AG04449 (cell line): ENCODE results near the gene FAM124A.

ENCODE experiments used
- CTCF ChIA-PET: fragments of 350-600 bp; formaldehyde crosslinking; extraction: SDS; loops from one replicate; lab custom pipeline; 2021; ENCODE audit warnings: antibody characterized with exemption; lab: Yijun Ruan, JAX
- POLR2A ChIA-PET: fragments of 400-600, 350-600 bp; formaldehyde crosslinking; extraction: SDS; loops from one replicate; lab custom pipeline; 2020; ENCODE audit warnings: antibody characterized with exemption, inconsistent platforms; lab: Yijun Ruan, JAX
- DNase-seq: peaks from one replicate; pipeline ENCODE4 v3.0.0-alpha.2; 2010; ENCODE audit warnings: low read depth, low spot score
- H3K4me3 ChIP-seq: 2 replicates; pipeline ENCODE4 v1.5.1; 2011; ENCODE audit warnings: low read depth, mild to moderate bottlenecking, control low read depth, low read length
- CTCF ChIP-seq: IDR thresholded peaks from one replicate; pipeline ENCODE4 v1.5.1; 2011; ENCODE audit warnings: mild to moderate bottlenecking, moderate library complexity, low read length, control low read depth, inconsistent platforms; ENCODE audit not compliant: insufficient read depth; ENCODE audit errors: missing control alignments

Gene FAM124A

GRCh38 chr13:51229101-51229719, 7.0 kb downstream of the FAM124A start:
- ChIA-PET POLR2A (no interaction called here), CTCF (interaction anchor here (1.1 to 2.0 kb wide), 2 partner anchors 57 to 104 kb away, joined by 4 to 5 read pairs; no protein-coding TSS in a partner anchor)
- no peak for DNase-seq
- no peak for TF ChIP-seq CTCF
- no peak overlapping the region for H3K4me3 ChIP-seq

- ChIA-PET POLR2A (no interaction called here), CTCF (no interaction called here)
- DNase-seq, result no peak
- no peak overlapping the region for H3K4me3 ChIP-seq
- no peak for TF ChIP-seq CTCF
Measured at GRCh38 chr13:51229731-51230130, 7.5 kb downstream of the FAM124A start.

GRCh38 chr13:51230477-51231105, 8.4 kb downstream of the FAM124A start:
- no peak overlapping the region for H3K4me3 ChIP-seq
- POLR2A ChIA-PET, result no interaction called here
- DNase-seq, result no peak
- TF ChIP-seq CTCF, result no peak
- CTCF ChIA-PET, result interaction anchor here (1.2 to 1.6 kb wide), 2 partner anchors 57 to 105 kb away, joined by 4 read pairs; no protein-coding TSS in a partner anchor

- no peak overlapping the region for H3K4me3 ChIP-seq
- no peak for TF ChIP-seq CTCF
- POLR2A ChIA-PET, result no interaction called here
- no peak for DNase-seq
- CTCF ChIA-PET, result interaction anchor here (1.2 to 1.6 kb wide), 3 partner anchors 55 to 106 kb away, joined by 4 to 5 read pairs (median 4); no protein-coding TSS in a partner anchor
Measured at GRCh38 chr13:51231456-51231855, 9.3 kb downstream of the FAM124A start.

GRCh38 chr13:51232328-51232727, 10.1 kb downstream of the FAM124A start:
- no peak for DNase-seq
- ChIA-PET POLR2A (no interaction called here), CTCF (interaction anchor here (0.8 to 1.6 kb wide), 4 partner anchors 17 to 187 kb away, joined by 3 to 5 read pairs (median 4); no protein-coding TSS in a partner anchor)
- no peak overlapping the region for H3K4me3 ChIP-seq
- no peak for TF ChIP-seq CTCF

- CTCF ChIA-PET, result interaction anchor here (0.8 to 1.1 kb wide), 2 partner anchors 16 to 186 kb away, joined by 3 to 4 read pairs; no protein-coding TSS in a partner anchor
- no peak overlapping the region for H3K4me3 ChIP-seq
- no peak for TF ChIP-seq CTCF
- DNase-seq, result no peak
- POLR2A ChIA-PET, result no interaction called here
Measured at GRCh38 chr13:51233117-51233826, 11.1 kb downstream of the FAM124A start.
